ENCODE results near the gene DUSP5.

The DUSP5 gene

DNA sequence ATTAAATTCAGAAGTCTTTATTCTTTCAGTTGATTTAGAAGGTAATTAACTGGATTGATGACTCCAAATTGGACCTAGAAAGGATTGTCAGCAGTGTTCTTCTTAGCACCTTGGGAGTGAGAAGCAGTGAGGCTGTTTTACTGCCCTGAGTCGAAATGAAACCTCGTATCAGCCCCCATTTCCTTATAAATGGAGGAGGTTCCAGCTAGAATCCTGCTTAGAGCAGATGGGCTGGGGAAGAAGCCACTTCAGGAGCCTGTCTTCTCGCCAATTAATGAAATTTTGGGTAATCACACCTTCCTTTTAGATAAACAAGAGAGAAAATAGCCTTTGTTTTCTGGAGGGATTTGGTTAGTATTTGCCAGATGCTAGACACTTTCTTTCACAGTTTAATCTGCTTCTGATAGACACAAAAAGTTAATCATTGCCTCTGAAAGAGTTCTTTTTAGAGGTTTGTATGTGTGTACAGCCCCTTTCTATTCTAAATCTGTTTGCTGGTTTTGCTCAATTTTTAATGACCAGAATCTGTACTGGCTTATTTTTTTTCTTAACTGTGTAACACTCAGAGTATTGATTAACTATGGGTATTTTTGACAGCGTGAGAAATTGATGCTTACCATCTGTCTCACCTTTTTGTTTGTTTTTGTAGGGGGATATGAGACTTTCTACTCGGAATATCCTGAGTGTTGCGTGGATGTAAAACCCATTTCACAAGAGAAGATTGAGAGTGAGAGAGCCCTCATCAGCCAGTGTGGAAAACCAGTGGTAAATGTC is 4.6 kb downstream of the DUSP5 start:
- DNase-seq: peak; percentile 57

DNA sequence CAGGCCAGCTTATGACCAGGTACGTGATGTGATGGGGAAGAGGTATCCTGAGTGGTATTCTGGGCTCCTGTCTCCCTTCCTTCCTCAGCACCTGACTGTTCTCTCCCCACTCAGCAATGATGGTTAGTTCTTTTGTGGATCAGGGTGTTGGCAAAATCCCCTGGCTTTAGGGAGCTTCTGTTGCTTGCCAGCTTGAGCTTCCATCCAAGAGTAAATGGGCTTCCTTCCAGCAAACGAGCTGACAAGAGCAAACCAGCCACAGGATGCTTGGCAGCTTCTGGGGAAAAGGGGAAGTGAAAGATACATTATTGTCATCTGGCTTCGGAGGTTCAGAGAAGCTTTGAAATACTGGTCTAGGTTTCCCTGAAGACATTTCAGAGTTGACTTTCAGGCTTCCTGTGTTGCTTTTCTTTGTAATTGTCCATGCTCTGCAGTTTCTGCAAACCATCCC is 5.2 kb downstream of the DUSP5 start:
- peak; percentile 88 for DNase-seq

- no peak for DNase-seq
These were observed 5.9 kb downstream of the DUSP5 start for GRCh38 chr10:110503528-110504110.

DNA sequence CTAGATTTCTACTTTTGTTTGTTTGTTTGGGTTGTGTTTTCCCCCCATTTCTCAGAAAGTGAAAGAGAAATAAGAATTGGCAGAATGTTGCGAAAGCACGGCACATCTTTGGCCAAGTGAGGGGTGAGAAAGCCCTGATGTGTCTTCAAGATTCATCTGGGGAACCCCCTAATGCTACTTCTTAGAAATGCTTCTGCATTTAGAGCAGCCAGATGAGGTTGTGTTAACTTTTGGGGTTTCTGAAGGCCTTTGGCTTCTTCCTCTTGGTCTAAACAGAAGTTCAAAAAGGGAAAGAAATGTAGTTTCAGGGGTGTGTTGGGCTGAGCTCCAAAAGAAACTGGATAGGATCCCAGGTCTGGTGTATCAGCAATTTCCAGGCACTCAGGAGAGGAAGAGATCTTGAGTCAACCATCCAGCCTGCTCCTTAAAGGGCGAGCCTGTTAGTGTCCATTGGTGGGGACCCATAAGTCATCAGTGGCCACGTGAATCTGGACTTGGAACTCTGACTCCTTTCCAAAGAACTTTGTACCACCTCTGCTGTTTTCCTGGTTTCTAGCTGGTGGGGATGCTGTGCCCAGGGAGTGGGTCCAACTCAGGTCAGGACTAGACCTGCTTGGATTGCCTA is 6.5 kb downstream of the DUSP5 start:
- DNase-seq: peak; percentile 99

DNA sequence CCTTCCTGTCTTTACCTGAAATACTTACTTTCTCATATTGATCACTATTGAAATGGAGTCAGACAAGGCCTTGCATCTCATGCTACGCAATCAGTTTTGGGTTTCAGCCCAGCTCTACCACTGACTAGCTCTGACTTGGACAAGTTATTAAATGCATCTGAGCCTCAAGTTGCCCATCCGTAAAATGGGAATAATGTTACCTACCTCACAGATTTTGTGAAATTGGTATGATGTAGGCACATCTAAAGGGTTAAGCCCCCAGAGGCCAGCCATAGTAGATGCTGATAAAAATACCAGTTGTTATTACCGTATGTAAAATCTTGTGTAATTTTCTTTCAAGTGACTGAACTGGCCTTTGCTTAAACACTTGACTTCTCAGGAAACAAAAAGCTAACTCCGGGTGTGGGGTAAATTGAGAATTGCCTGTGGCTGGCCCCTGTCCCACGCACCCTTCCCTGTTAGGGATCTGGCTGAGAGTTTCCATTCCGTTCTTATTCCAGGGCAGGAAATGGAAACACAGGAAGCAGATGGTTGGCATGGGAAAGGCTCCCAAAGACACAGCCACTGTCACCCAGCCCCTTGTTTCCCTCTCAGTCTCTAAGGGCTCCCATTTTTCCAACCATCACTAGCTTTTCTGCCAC is 7.5 kb downstream of the DUSP5 start:
- peak; percentile 77 for DNase-seq

- DNase-seq: no peak
These were observed 8.7 kb downstream of the DUSP5 start for GRCh38 chr10:110506448-110506847.

GRCh38 chr10:110507346-110507745 is 9.6 kb downstream of the DUSP5 start:
- DNase-seq: no peak

DNA sequence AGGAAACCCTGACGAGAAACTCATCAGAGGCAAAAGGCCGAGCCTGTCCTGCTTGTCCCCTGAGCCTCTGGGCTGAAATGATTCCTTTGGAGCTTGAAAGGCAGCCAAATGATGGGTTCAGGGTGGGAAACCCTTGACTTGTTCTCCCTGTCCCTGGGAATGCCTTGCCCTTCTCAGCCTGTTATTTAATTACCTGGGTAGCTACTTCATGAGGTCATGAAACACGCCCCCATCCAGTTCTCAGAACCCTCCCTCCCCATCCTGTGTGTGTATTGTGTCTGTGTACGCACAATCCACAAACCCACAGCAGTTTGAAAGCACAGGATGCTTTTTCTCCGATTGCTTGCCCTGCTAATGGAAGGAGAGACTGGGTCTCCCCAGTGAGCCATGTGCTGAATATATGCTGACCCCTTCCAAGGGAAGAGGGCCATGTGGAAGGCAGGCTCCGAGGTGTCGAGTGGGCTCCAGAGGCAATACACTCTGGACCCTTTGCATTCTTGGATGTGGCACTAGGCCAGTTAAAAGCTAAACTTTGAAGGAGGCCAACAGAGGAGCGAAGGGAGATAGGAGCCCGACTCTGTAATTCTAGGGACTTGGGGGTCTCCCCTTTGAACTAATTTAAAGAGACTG is 10.6 kb downstream of the DUSP5 start:
- DNase-seq: no peak

DNA sequence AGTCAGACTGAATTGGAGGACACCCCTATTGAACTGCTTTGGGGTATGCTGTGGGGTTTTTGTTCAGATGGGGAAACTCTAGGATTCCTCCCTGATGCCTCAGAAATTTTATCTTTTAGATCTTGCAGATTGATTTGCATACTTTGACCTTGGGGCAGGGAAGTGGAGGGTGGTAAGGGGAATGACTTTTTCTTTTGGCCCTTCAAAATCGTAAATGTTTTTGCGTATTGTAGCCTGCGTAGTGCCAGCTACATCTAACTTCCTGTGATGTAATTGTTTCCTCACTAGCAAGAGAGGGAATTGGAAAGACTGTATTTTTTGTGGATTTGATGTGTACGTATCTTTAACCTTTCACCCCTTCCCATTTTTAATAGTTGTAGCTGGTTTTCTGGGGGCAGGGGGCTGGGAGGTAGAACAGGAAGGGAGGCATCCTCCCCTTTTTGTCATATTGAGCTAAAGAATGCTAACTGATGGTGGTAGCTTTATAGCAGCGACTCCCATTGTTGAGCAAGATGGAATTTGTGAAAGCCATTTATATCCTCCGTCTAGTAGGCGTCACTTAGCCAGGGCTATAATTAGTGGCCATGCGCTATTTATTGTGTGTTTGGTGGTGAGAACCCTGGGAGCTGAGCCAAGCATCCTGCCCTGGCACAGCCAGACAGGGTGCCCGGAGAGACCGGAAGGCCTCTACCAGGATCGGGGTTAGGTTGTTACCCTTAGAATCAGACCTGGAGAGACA is 11.3 kb downstream of the DUSP5 start:
- DNase-seq: peak; percentile 75

DNA sequence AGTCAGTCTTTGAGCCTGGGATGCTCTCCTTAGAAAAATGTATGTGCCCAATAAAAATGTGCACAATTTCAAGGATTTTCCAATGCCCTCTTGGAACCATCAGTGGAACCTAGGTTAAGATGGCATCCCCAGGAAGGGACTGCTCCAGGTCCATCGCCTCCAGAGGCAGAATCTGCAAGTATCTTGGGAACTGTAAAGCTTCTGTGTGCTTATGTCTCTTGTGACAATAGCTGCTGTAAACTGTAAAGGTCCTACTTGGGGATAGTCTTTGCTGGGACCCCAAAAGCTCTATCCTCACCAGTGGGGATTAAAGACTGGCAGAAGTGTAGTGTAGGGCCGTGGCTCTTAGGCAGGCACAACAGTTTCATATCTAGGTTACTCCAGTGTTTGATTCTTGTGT is 11.9 kb downstream of the DUSP5 start:
- no peak for DNase-seq

DNA sequence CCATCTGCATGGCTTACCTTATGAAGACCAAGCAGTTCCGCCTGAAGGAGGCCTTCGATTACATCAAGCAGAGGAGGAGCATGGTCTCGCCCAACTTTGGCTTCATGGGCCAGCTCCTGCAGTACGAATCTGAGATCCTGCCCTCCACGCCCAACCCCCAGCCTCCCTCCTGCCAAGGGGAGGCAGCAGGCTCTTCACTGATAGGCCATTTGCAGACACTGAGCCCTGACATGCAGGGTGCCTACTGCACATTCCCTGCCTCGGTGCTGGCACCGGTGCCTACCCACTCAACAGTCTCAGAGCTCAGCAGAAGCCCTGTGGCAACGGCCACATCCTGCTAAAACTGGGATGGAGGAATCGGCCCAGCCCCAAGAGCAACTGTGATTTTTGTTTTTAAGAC is 12.4 kb downstream of the DUSP5 start:
- DNase-seq: no peak

DNA sequence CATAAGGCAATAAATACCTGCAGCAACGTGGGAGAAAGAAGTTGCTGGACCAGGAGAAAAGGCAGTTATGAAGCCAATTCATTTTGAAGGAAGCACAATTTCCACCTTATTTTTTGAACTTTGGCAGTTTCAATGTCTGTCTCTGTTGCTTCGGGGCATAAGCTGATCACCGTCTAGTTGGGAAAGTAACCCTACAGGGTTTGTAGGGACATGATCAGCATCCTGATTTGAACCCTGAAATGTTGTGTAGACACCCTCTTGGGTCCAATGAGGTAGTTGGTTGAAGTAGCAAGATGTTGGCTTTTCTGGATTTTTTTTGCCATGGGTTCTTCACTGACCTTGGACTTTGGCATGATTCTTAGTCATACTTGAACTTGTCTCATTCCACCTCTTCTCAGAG is 13.0 kb downstream of the DUSP5 start:
- DNase-seq: no peak

- DNase-seq: peak; percentile 81
These were observed 14.2 kb downstream of the DUSP5 start for GRCh38 chr10:110511734-110512449.

- peak; percentile 97 for DNase-seq
These were observed 14.9 kb downstream of the DUSP5 start for GRCh38 chr10:110512461-110513187.

- no peak for DNase-seq
These were observed 16.2 kb downstream of the DUSP5 start for GRCh38 chr10:110513949-110514348.

DNA sequence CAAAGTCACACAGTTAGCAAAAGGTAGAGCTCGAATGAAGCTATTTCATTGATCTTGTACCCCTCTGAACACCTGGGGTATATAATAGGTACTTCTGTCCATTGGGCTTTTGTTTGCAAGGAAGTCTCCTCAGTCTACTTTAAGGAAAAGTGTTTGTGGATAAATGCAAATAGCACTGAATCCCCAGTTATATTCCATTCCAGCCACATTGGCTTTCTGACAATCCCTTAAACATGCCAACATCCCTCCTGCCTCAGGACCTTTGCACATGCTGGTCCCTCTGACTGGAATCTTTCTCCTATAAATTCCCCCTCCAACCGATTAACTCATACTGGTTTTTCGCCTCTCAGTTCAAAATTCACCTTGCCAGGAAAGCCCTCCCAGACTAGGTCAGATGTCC is 17.1 kb downstream of the DUSP5 start:
- DNase-seq: no peak

DNA sequence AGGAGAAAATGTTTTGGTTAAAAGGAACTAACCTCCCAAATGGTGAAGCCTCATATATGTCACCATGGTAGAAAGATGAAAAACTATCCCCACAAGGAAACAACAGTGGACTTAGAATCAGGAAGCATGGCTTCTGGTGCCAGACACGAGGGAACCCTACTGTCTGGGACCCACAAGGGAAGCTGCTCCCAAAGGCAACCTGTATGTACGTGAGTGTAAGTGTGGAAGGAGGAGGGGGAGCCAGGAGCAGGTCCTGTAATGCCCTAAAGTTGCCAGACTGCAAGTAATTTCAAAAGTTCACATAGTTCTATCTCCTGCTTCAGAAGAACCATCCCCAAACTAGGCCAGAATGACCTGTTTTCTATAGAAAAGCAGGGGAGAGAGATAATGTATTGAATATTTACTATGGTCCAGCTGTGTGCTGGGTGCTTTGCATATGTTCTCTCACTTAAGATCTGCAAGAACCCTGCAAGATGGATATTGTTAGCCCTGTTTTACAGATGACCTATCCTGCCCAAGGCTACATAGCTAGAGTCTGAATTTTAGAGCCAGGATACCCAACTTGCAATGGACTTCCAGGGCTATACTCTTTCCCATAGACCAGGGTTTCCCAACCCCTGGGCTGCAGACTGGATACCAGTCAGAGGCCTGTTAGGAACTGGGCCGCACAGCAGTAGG is 19.2 kb downstream of the DUSP5 start:
- no peak for DNase-seq

GRCh38 chr10:110522365-110522988 is 24.8 kb downstream of the DUSP5 start:
- no peak for DNase-seq

- DNase-seq: no peak
These were observed 26.0 kb downstream of the DUSP5 start for GRCh38 chr10:110523736-110524135.
